C4-2B (cell line): ENCODE measurements around the gene UNC50.

Experiments used
- H3K27ac ChIP-seq: fragments of 450-650 bp; 2 replicates; pipeline ENCODE4 v1.5.1; 2017
- CTCF ChIP-seq: fragments of 450-650 bp; conservative IDR thresholded peaks from 2 replicates; pipeline ENCODE4 v1.5.1; 2017; ENCODE audit warnings: mild to moderate bottlenecking
- ZFX ChIP-seq: fragments of 450-650 bp; IDR thresholded peaks from 2 replicates; pipeline ENCODE4 v1.6.1; 2017

UNC50 gene

GRCh38 chr2:98647636-98648035 is 39.2 kb downstream of the UNC50 start:
- no peak overlapping the region for H3K27ac ChIP-seq
- TF ChIP-seq ZFX: no peak
- no peak for TF ChIP-seq CTCF

- H3K27ac ChIP-seq: no peak overlapping the region
- no peak for TF ChIP-seq CTCF
- TF ChIP-seq ZFX: no peak
These were observed 40.1 kb downstream of the UNC50 start for GRCh38 chr2:98648451-98648850.

GRCh38 chr2:98649135-98649991 is 41.0 kb downstream of the UNC50 start:
- H3K27ac ChIP-seq: no peak overlapping the region

GRCh38 chr2:98649992-98650375 is 41.6 kb downstream of the UNC50 start:
- no peak overlapping the region for H3K27ac ChIP-seq
- TF ChIP-seq CTCF (no peak), ZFX (no peak)

More at GRCh38 chr2:98649135-98649991, 41.0 kb downstream of the UNC50 start:
- TF ChIP-seq ZFX (no peak), CTCF (peak; percentile 96)

GRCh38 chr2:98650998-98651397 is 42.6 kb downstream of the UNC50 start:
- no peak overlapping the region for H3K27ac ChIP-seq
- no peak for TF ChIP-seq ZFX
- TF ChIP-seq CTCF: no peak

- H3K27ac ChIP-seq: no peak overlapping the region
- TF ChIP-seq CTCF: no peak
- no peak for TF ChIP-seq ZFX
These were observed 46.5 kb downstream of the UNC50 start for GRCh38 chr2:98654699-98655495.

- no peak for TF ChIP-seq ZFX
- no peak overlapping the region for H3K27ac ChIP-seq
These were observed 48.4 kb downstream of the UNC50 start for GRCh38 chr2:98656800-98657199.
